ENCODE results near the gene CKAP5. TPM values are rescaled to one million over a fixed set of nuclear protein-coding genes. Genes with fewer than 3 reads are reported as not detected.

CKAP5 gene
- total RNA-seq, 1 experiment from 2014 or later: 45.8 TPM

- in situ Hi-C loops (cut with HindIII; ENCODE audit: low pct_unique_long_range_greater_than_20kb, low sequenced_read_pairs): no loop called here
- DNase-seq (ENCODE audit: low read depth, low spot score): no peak
Observed at GRCh38 chr11:46743693-46744339, 102.3 kb downstream of the CKAP5 start.

DNA sequence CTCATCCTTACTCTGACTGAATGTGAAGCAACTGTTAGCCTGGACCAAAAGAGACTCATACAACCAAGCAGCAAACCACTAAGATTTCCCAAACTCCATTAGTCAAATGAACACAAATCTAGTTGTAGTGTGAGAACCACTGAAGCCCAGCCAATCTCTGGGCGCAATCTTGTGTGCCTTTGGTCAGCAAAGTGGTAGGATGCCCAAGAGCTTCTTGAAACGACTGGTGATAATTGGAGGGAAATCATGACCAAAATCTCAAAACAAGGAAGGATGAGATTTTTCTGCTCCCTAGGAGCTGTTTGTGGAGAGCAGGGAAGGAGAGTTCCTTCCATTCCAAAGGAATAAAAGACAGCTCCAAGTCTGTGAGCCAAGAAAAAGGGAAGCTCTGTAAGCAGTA is 103.0 kb downstream of the CKAP5 start:
- in situ Hi-C loops (cut with HindIII; ENCODE audit: low pct_unique_long_range_greater_than_20kb, low sequenced_read_pairs): no loop called here
- DNase-seq (ENCODE audit: low read depth, low spot score): no peak

GRCh38 chr11:46741600-46742484 is 104.2 kb downstream of the CKAP5 start:
- in situ Hi-C loops (cut with HindIII; ENCODE audit: low pct_unique_long_range_greater_than_20kb, low sequenced_read_pairs): no loop called here
- no peak for DNase-seq (ENCODE audit: low read depth, low spot score)

DNA sequence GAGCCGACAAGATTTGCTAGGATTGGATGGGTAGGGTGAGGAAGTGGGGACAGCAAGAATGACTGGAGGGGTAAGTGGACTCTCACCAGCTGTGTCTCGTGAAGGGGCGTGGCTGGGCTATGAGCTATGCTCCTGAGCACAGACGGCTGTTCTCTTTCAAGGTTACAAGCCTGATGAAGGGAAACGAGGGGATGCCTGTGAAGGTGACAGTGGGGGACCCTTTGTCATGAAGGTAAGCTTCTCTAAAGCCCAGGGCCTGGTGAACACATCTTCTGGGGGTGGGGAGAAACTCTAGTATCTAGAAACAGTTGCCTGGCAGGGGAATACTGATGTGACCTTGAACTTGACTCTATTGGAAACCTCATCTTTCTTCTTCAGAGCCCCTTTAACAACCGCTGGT is 107.2 kb downstream of the CKAP5 start:
- DNase-seq (ENCODE audit: low read depth, low spot score): no peak
- in situ Hi-C loops (cut with HindIII; ENCODE audit: low pct_unique_long_range_greater_than_20kb, low sequenced_read_pairs): no loop called here

DNA sequence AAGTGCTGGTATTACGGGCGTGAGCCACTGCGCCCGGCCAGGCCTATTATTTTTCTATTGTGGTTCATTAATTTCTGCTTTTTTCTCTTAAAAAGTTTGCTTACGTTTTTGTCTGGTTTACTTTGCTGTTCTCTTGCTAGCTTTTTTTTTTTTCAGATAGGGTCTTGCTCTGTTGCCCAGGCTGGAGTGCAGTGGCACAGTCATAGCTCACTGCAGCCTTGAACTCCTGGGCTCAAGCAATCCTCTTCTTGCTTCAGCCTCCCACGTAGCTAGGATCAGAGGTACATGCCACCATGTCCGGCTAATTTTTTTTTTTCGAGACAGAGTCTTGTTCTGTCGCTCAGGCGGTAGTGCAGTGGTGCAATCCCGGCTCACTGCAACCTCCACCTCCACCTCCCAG is 108.4 kb downstream of the CKAP5 start:
- in situ Hi-C loops (cut with HindIII; ENCODE audit: low pct_unique_long_range_greater_than_20kb, low sequenced_read_pairs): no loop called here
- DNase-seq (ENCODE audit: low read depth, low spot score): no peak

DNA sequence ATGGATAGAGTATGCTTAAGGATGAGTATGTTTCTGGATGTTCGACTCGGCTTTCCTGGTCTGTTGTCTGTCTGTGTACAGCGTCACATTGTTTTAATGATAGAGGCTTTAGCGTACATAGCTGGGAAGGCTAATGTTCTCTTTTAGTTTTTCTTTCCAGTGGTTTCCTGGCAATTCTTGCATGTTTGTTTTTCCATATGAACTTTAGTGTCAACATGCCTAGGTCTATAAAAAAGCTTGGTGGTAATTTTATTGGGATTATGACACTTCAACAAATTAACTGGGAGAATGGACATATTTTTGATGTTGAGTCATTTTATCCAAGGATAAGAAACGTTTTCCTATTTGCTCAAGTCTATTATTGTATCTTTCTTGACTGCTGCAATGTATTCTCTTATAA is 109.5 kb downstream of the CKAP5 start:
- in situ Hi-C loops (cut with HindIII; ENCODE audit: low pct_unique_long_range_greater_than_20kb, low sequenced_read_pairs): no loop called here
- no peak for DNase-seq (ENCODE audit: low read depth, low spot score)

DNA sequence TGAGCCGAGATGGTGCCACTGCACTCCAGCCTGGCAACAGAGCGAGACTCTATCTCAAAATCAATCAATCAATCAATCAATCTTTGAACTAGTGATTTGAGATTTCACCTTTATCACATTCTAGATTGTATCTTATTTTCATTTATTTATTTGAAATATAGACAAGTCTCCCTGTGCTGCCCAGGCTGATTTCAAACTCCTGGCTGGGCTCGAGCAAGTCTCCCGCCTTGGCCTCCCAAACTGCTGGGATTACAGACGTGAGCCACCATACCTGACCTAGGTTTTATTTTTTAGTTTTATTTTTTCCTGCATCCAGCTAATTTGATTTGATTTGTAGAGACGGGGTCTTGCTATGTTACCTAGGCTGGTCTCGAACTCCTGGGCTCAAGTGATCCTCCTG is 109.9 kb downstream of the CKAP5 start:
- DNase-seq (ENCODE audit: low read depth, low spot score): no peak
- in situ Hi-C loops (cut with HindIII; ENCODE audit: low pct_unique_long_range_greater_than_20kb, low sequenced_read_pairs): no loop called here

GRCh38 chr11:46733234-46733633 is 112.8 kb downstream of the CKAP5 start:
- no peak for DNase-seq (ENCODE audit: low read depth, low spot score)
- in situ Hi-C loops (cut with HindIII; ENCODE audit: low pct_unique_long_range_greater_than_20kb, low sequenced_read_pairs): no loop called here

GRCh38 chr11:46731545-46731944 is 114.5 kb downstream of the CKAP5 start:
- no peak for DNase-seq (ENCODE audit: low read depth, low spot score)
- in situ Hi-C loops (cut with HindIII; ENCODE audit: low pct_unique_long_range_greater_than_20kb, low sequenced_read_pairs): no loop called here

GRCh38 chr11:46729110-46730027 is 116.7 kb downstream of the CKAP5 start:
- in situ Hi-C loops (cut with HindIII; ENCODE audit: low pct_unique_long_range_greater_than_20kb, low sequenced_read_pairs): no loop called here
- DNase-seq (ENCODE audit: low read depth, low spot score): no peak

DNA sequence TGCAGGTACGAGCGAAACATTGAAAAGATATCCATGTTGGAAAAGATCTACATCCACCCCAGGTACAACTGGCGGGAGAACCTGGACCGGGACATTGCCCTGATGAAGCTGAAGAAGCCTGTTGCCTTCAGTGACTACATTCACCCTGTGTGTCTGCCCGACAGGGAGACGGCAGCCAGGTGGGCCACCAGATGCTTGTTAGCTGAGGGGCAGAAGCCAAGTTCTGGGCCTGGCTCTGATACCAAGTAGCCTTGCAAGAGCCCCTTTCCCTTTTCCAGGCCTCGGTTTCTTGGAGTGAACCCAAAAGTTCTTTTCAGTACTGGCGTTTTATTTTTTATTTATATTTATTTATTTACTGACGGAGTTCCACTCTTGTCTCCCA is 117.4 kb downstream of the CKAP5 start:
- in situ Hi-C loops (cut with HindIII; ENCODE audit: low pct_unique_long_range_greater_than_20kb, low sequenced_read_pairs): no loop called here
- DNase-seq (ENCODE audit: low read depth, low spot score): no peak

DNA sequence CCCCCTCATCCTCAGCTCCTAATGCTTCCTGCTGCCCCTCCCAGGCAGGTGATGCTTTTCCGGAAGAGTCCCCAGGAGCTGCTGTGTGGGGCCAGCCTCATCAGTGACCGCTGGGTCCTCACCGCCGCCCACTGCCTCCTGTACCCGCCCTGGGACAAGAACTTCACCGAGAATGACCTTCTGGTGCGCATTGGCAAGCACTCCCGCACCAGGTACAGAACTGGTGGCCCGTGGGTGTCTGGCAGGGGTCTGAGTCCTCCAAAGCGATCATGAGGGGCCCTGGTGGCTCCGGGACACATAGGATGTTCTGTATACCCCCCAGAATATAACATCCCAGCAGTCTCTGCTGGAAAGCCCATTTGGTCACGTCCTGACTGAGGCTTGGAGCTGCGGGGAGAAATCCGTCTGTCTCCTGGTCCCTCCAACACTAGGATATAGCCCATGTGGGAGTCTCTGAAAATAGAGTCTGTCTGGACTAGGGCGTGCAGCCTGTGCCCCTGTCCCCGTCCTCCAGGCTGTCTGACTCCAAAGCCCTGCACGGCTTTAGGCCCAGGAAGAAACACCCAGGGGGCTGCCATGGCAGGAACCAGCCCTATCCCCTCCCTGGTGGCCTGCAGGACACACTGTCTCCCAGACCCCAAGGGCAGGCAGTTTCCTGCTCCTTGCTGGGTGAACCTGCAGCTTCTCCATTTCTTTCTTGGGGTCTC is 118.0 kb downstream of the CKAP5 start:
- in situ Hi-C loops (cut with HindIII; ENCODE audit: low pct_unique_long_range_greater_than_20kb, low sequenced_read_pairs): no loop called here
- no peak for DNase-seq (ENCODE audit: low read depth, low spot score)

GRCh38 chr11:46726206-46726862 is 119.7 kb downstream of the CKAP5 start:
- no peak for DNase-seq (ENCODE audit: low read depth, low spot score)
- in situ Hi-C loops (cut with HindIII; ENCODE audit: low pct_unique_long_range_greater_than_20kb, low sequenced_read_pairs): no loop called here

GRCh38 chr11:46725338-46726205 is 120.5 kb downstream of the CKAP5 start:
- no peak for DNase-seq (ENCODE audit: low read depth, low spot score)
- in situ Hi-C loops (cut with HindIII; ENCODE audit: low pct_unique_long_range_greater_than_20kb, low sequenced_read_pairs): no loop called here

DNA sequence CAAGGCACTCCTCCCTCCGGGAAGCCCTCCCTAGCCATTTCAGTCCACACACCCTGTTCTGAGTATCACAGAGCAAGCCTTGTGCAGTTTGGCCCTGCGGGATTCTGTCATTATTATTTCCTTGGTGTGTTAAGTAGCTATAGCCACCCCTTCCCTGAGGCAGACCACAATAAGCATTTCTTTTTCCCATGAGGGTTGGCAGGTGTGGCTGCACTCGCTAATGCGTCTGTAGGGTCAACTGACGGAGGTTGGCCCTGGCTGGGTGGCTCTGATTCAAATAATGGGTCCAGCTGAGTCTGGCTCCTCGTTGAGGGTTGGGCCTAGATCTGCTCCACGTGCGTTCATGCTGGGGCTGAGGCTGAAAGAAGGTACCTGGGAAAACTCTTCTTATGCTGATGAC is 122.0 kb downstream of the CKAP5 start:
- DNase-seq (ENCODE audit: low read depth, low spot score): peak; percentile 13
- in situ Hi-C loops (cut with HindIII; ENCODE audit: low pct_unique_long_range_greater_than_20kb, low sequenced_read_pairs): no loop called here

- in situ Hi-C loops (cut with HindIII; ENCODE audit: low pct_unique_long_range_greater_than_20kb, low sequenced_read_pairs): no loop called here
- no peak for DNase-seq (ENCODE audit: low read depth, low spot score)
Observed at GRCh38 chr11:46723359-46723680, 122.8 kb downstream of the CKAP5 start.
